Memory B cell (primary cell): ENCODE data around the gene CACHD1.

Experiments used
- ATAC-seq: fragments of 150-1000 bp; cut with Tn5 transposase; 2 replicates; pipeline ENCODE4 v1.10.0; 2021; ENCODE audit warnings: low read depth, mild to moderate bottlenecking, moderate library complexity
- DNase-seq, 2 donors: peaks; one replicate each; pipeline ENCODE4 v3.0.0; 2022; ENCODE audit warnings: low spot score in 2 of 2
- H3K27ac Mint-ChIP-seq: one replicate; pipeline ENCODE4 v1.8.0; 2022; ENCODE audit warnings: mild to moderate bottlenecking, moderate library complexity, mixed read lengths
- H3K27me3 Mint-ChIP-seq: one replicate; pipeline ENCODE4 v1.8.0; 2022; ENCODE audit warnings: mixed read lengths
- H3K36me3 Mint-ChIP-seq: one replicate; pipeline ENCODE4 v1.8.0; 2022; ENCODE audit warnings: mild to moderate bottlenecking, mixed read lengths
- H3K4me1 Mint-ChIP-seq: one replicate; pipeline ENCODE4 v1.8.0; 2022; ENCODE audit warnings: mixed read lengths
- H3K4me3 Mint-ChIP-seq: one replicate; pipeline ENCODE4 v1.8.0; 2022; ENCODE audit warnings: mild to moderate bottlenecking, moderate library complexity, mixed read lengths
- H3K9me3 Mint-ChIP-seq: one replicate; pipeline ENCODE4 v1.8.0; 2022; ENCODE audit warnings: mixed read lengths

The CACHD1 gene

DNA sequence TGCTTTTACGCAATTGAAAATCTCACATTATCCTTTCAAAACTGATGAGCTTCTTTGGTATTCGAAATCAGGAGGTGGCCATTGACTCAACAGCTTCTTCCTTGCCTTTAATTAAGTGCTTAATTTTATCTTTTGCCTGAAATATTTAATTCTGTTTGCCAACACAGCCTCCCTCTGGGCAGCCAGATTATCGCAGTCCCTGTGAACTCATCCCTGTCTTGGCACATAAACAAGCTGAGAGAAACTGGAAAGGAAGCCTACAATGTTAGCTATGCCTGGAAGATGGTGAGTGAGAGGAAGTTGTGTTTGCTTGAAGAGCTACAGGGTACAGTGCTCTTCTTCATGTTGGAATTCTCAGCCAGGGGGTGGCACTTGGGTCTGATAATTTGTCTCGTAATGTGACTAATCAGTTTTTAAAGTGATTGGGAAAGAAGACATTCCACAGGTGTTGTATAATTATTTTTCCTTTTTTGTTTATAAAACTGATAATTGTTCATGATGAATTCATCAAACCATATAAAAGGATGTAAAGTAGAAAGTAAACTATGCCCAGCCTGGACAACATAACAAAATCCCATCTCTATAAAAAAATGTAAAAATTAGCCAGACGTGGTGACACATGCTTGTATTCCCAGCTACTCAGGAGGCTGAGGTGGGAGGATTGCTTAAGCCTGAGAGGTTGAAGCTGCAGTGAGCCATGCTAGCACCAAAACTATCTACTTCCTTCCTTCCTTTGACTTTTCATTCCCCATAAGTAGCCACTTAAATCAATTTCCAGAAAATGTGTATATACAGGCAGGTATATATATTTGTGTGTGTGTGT is 184.8 kb downstream of the CACHD1 start:
- ATAC-seq (no peak), DNase-seq (no peak)
- Mint-ChIP-seq H3K9me3 (no peaks in the 10 kb centered on the region), H3K36me3 (no peaks in the 10 kb centered on the region), H3K4me3 (no peak overlapping the region), H3K27me3 (peaks cover 16% of the 10 kb centered on the region), H3K27ac (no peak overlapping the region), H3K4me1 (no peaks in the 10 kb centered on the region)

- Mint-ChIP-seq H3K4me3 (no peak overlapping the region), H3K27ac (no peak overlapping the region), H3K9me3 (no peaks in the 10 kb centered on the region), H3K36me3 (no peaks in the 10 kb centered on the region), H3K27me3 (peaks cover 16% of the 10 kb centered on the region), H3K4me1 (no peaks in the 10 kb centered on the region)
- no peak for DNase-seq
- ATAC-seq: no peak
Observed at GRCh38 chr1:64655861-64656260, 185.9 kb downstream of the CACHD1 start.

GRCh38 chr1:64659478-64660138 is 189.7 kb downstream of the CACHD1 start:
- no peak overlapping the region for H3K27ac Mint-ChIP-seq
- no peaks in the 10 kb centered on the region for H3K9me3 Mint-ChIP-seq
- no peak for DNase-seq
- ATAC-seq: no peak
- H3K4me1 Mint-ChIP-seq: no peaks in the 10 kb centered on the region
- no peak overlapping the region for H3K4me3 Mint-ChIP-seq
- no peaks in the 10 kb centered on the region for H3K36me3 Mint-ChIP-seq
- H3K27me3 Mint-ChIP-seq: peaks cover 7% of the 10 kb centered on the region

- no peak for DNase-seq
- peaks cover 6% of the 10 kb centered on the region for H3K27me3 Mint-ChIP-seq
- H3K4me1 Mint-ChIP-seq: no peaks in the 10 kb centered on the region
- H3K9me3 Mint-ChIP-seq: no peaks in the 10 kb centered on the region
- H3K4me3 Mint-ChIP-seq: no peak overlapping the region
- H3K27ac Mint-ChIP-seq: no peak overlapping the region
- peak; percentile 43 for ATAC-seq
- H3K36me3 Mint-ChIP-seq: no peaks in the 10 kb centered on the region
Observed at GRCh38 chr1:64663668-64664067, 193.7 kb downstream of the CACHD1 start.

GRCh38 chr1:64664299-64664698 is 194.4 kb downstream of the CACHD1 start:
- Mint-ChIP-seq H3K27ac (no peak overlapping the region), H3K9me3 (no peaks in the 10 kb centered on the region), H3K36me3 (no peaks in the 10 kb centered on the region), H3K4me3 (no peak overlapping the region), H3K4me1 (no peaks in the 10 kb centered on the region), H3K27me3 (peaks cover 3% of the 10 kb centered on the region)
- ATAC-seq: no peak
- DNase-seq: no peak

- Mint-ChIP-seq H3K27ac (no peak overlapping the region), H3K4me3 (no peak overlapping the region)
- ATAC-seq: no peak
Observed at GRCh38 chr1:64669098-64669675, 199.3 kb downstream of the CACHD1 start.

DNA sequence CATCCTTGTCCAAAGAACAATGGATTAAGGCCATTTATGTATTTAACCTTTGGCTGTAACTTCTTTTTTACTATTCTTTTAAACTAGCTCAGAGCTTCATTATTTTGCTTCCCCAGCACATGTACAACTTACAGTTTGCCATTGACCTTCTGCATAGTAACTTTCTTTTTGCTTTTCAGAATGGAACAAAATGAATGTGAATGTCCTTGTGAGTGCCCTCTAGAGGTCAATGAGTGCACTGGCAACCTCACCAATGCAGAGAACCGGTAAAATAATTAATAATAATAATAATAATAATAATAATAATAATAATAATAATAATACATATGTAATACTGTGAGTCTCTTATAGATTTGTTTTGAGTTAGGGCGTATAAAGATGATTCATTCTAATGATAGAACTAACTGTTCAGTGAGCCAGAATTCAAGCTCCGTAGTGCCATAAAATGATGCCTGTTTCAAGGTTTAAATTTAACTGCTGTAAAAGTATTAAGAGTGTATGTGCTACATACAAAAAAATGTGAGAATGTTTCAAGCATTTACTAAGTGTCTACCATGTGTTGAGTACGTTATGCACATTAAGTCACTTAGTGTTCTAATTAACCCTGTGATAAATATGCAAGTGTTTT is 205.9 kb downstream of the CACHD1 start:
- H3K4me3 Mint-ChIP-seq: no peak overlapping the region
- no peaks in the 10 kb centered on the region for H3K9me3 Mint-ChIP-seq
- H3K36me3 Mint-ChIP-seq: no peaks in the 10 kb centered on the region
- H3K27ac Mint-ChIP-seq: no peak overlapping the region
- H3K27me3 Mint-ChIP-seq: peaks cover 2% of the 10 kb centered on the region
- H3K4me1 Mint-ChIP-seq: no peaks in the 10 kb centered on the region
- no peak for ATAC-seq
- no peak for DNase-seq

More at GRCh38 chr1:64669098-64669675, 199.3 kb downstream of the CACHD1 start:
- DNase-seq: no peak
- peaks cover 3% of the 10 kb centered on the region for H3K27me3 Mint-ChIP-seq
- no peaks in the 10 kb centered on the region for H3K4me1 Mint-ChIP-seq
- H3K9me3 Mint-ChIP-seq: no peaks in the 10 kb centered on the region
- H3K36me3 Mint-ChIP-seq: no peaks in the 10 kb centered on the region

- ATAC-seq: no peak
- Mint-ChIP-seq H3K4me1 (no peaks in the 10 kb centered on the region), H3K27ac (no peak overlapping the region), H3K4me3 (no peak overlapping the region), H3K36me3 (no peaks in the 10 kb centered on the region), H3K9me3 (no peaks in the 10 kb centered on the region), H3K27me3 (peaks cover 2% of the 10 kb centered on the region)
- DNase-seq: no peak
Observed at GRCh38 chr1:64676386-64676785, 206.5 kb downstream of the CACHD1 start.

DNA sequence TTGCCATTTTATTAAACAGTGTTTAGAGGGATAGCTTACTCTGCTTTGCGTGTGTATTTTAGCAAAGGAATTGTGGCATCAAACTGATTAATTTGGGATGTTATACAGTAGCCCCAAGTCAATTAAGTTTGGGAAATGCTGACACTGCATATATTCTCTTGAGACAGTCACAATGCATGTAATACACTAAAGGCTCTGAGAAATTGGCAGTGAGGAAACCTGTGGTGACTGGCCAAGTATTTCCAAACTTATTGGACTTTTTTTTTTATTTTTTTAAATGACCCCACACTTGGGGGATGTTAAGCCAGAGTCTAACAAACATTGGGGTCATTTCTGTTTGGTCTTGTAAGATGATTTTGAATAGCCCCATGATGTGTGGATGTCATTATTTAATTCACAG is 207.6 kb downstream of the CACHD1 start:
- Mint-ChIP-seq H3K36me3 (no peaks in the 10 kb centered on the region), H3K27me3 (peaks cover 2% of the 10 kb centered on the region), H3K9me3 (no peaks in the 10 kb centered on the region), H3K27ac (no peak overlapping the region), H3K4me1 (no peaks in the 10 kb centered on the region), H3K4me3 (no peak overlapping the region)
- DNase-seq (no peak), ATAC-seq (no peak)

GRCh38 chr1:64678366-64678765 is 208.4 kb downstream of the CACHD1 start:
- peaks cover 2% of the 10 kb centered on the region for H3K27me3 Mint-ChIP-seq
- H3K36me3 Mint-ChIP-seq: no peaks in the 10 kb centered on the region
- H3K4me3 Mint-ChIP-seq: no peak overlapping the region
- H3K9me3 Mint-ChIP-seq: no peaks in the 10 kb centered on the region
- DNase-seq: no peak
- ATAC-seq: no peak
- H3K27ac Mint-ChIP-seq: no peak overlapping the region
- no peaks in the 10 kb centered on the region for H3K4me1 Mint-ChIP-seq

- H3K4me1 Mint-ChIP-seq: no peaks in the 10 kb centered on the region
- H3K27ac Mint-ChIP-seq: no peak overlapping the region
- H3K36me3 Mint-ChIP-seq: no peaks in the 10 kb centered on the region
- H3K9me3 Mint-ChIP-seq: no peaks in the 10 kb centered on the region
- peaks cover 2% of the 10 kb centered on the region for H3K27me3 Mint-ChIP-seq
- no peak overlapping the region for H3K4me3 Mint-ChIP-seq
- no peak for ATAC-seq
- DNase-seq: no peak
Observed at GRCh38 chr1:64679177-64679576, 209.2 kb downstream of the CACHD1 start.

DNA sequence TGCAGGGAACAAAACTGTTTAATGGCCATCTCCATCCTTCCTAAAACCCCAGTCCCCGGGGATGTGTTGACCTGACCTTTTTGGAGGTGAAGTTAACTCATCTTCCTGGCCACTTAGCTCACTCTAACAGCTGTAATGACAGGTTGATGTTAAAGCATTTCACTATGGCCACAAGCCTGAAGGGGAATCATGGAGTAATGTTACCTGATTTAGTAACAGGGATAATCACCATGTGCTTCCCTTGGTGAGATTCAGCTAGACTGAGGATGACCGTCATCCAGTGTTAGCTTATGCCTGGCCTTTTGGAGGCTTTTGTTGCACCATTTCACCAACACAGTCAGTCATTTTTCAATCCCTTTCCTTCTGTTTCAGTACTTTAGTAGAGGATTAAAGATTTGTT is 210.7 kb downstream of the CACHD1 start:
- H3K36me3 Mint-ChIP-seq: no peaks in the 10 kb centered on the region
- H3K27ac Mint-ChIP-seq: no peak overlapping the region
- ATAC-seq (no peak), DNase-seq (no peak)
- no peaks in the 10 kb centered on the region for H3K4me1 Mint-ChIP-seq
- no peaks in the 10 kb centered on the region for H3K9me3 Mint-ChIP-seq
- no peak overlapping the region for H3K4me3 Mint-ChIP-seq
- H3K27me3 Mint-ChIP-seq: peaks cover 2% of the 10 kb centered on the region

- Mint-ChIP-seq H3K27ac (no peak overlapping the region), H3K27me3 (peaks cover 2% of the 10 kb centered on the region), H3K36me3 (no peaks in the 10 kb centered on the region), H3K9me3 (no peaks in the 10 kb centered on the region), H3K4me1 (no peaks in the 10 kb centered on the region), H3K4me3 (no peak overlapping the region)
- ATAC-seq: no peak
- DNase-seq: no peak
Observed at GRCh38 chr1:64681043-64681442, 211.1 kb downstream of the CACHD1 start.

DNA sequence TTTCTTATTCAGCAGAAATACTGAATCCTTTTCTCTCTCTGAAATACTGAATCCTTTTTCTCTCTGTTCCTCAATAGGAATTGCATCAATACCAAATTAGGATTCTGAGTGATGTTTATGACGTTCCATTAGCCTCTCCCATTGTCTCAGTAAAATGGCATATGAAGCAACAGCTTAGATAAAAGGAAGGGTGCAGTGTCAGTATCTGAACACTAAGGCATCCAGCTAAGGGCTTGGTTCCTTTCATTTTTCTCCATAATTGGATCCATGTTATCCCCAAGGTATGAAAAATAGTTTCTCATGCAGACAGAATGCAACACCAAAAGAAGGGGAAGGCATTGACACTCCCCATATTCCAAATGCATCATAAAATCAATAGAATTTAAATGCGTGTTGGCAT is 213.5 kb downstream of the CACHD1 start:
- Mint-ChIP-seq H3K27me3 (peaks cover 2% of the 10 kb centered on the region), H3K4me1 (peaks cover 3% of the 10 kb centered on the region), H3K36me3 (no peaks in the 10 kb centered on the region), H3K9me3 (no peaks in the 10 kb centered on the region), H3K4me3 (no peak overlapping the region), H3K27ac (no peak overlapping the region)
- no peak for DNase-seq
- no peak for ATAC-seq
